Activated CD4-positive, alpha-beta T cell treated with anti-CD3 and anti-CD28 coated beads, Interleukin-2, Interleukin-4, amounts not matched to agents 100 ng/mL and 50 ng/mL, durations not matched to agents 16 hours and 8 hours (primary cell): ENCODE data around the gene JMJD1C.

Source experiments
- DNase-seq: peaks from one replicate; pipeline ENCODE4 v3.0.0-alpha.2; 2020; ENCODE audit warnings: low spot score

Gene JMJD1C

GRCh38 chr10:63217120-63217605, 248.6 kb downstream of the JMJD1C start:
- DNase-seq = peak; percentile 51

- DNase-seq = no peak
Observed at GRCh38 chr10:63214571-63214970, 251.2 kb downstream of the JMJD1C start.

GRCh38 chr10:63213489-63213888, 252.3 kb downstream of the JMJD1C start:
- DNase-seq = no peak

- peak; percentile 54 for DNase-seq
Observed at GRCh38 chr10:63210611-63211196, 255.1 kb downstream of the JMJD1C start.

- no peak for DNase-seq
Observed at GRCh38 chr10:63209705-63210104, 256.1 kb downstream of the JMJD1C start.

GRCh38 chr10:63208986-63209385, 256.8 kb downstream of the JMJD1C start:
- DNase-seq = no peak

GRCh38 chr10:63206997-63207811, 258.6 kb downstream of the JMJD1C start:
- DNase-seq = no peak

- no peak for DNase-seq
Observed at GRCh38 chr10:63206576-63206975, 259.2 kb downstream of the JMJD1C start.

- no peak for DNase-seq
Observed at GRCh38 chr10:63205421-63205820, 260.4 kb downstream of the JMJD1C start.

- no peak for DNase-seq
Observed at GRCh38 chr10:63204667-63205391, 260.9 kb downstream of the JMJD1C start.

GRCh38 chr10:63201118-63201517, 264.7 kb downstream of the JMJD1C start:
- DNase-seq = no peak

GRCh38 chr10:63200431-63200830, 265.3 kb downstream of the JMJD1C start:
- no peak for DNase-seq

GRCh38 chr10:63199716-63200115, 266.1 kb downstream of the JMJD1C start:
- no peak for DNase-seq

GRCh38 chr10:63197344-63198092, 268.3 kb downstream of the JMJD1C start:
- DNase-seq = no peak

- no peak for DNase-seq
Observed at GRCh38 chr10:63192826-63193225, 273.0 kb downstream of the JMJD1C start.

GRCh38 chr10:63175534-63175933, 290.2 kb downstream of the JMJD1C start:
- DNase-seq = no peak

- DNase-seq = peak; percentile 87
Observed at GRCh38 chr10:63173468-63174232, 292.1 kb downstream of the JMJD1C start.

GRCh38 chr10:63171926-63172325, 293.9 kb downstream of the JMJD1C start:
- DNase-seq = no peak

- peak; percentile 56 for DNase-seq
Observed at GRCh38 chr10:63171255-63171855, 294.4 kb downstream of the JMJD1C start.

- no peak for DNase-seq
Observed at GRCh38 chr10:63169624-63170023, 296.2 kb downstream of the JMJD1C start.
